GM23248 (cell line): Measurements from ENCODE around the gene FHAD1.

Experiments
- EZH2 ChIP-seq: fragments of 200-600 bp; sonication (generic); IDR thresholded peaks from 2 replicates; pipeline ENCODE4 v1.6.1; 2018; ENCODE audit warnings: antibody characterized with exemption, mild to moderate bottlenecking; ENCODE audit not compliant: insufficient read depth, poor library complexity, severe bottlenecking
- EZH2phosphoT487 ChIP-seq: fragments of 200-600 bp; sonication (generic); IDR thresholded peaks from 2 replicates; pipeline ENCODE4 v1.6.1; 2018; ENCODE audit warnings: antibody characterized with exemption, moderate library complexity, mild to moderate bottlenecking, low read depth; ENCODE audit not compliant: insufficient read depth

DNA sequence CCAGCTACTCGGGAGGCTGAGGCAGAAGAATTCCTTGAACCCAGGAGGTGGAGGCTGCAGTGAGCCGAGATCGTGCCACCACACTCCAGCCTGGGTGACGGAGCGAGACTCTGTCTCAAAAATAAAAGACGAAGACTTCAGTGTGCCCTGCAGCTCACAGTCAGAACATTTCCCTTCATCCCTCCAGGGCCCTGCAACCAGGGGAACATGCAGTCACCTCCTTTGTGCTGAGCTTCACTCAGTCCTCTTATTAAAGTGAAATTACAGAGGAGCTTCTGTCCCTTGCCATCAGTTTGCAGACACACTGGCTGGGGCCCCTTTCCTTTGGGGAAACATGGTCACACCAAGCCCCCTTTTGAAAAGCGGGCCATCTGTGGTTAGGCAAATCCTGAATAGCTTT lies 24.2 kb downstream of the FHAD1 start:
- TF ChIP-seq EZH2, result no peak
- no peak for TF ChIP-seq EZH2phosphoT487
